Astrocyte (in vitro differentiated cells and primary cell): ENCODE measurements around the gene KIRREL3. TPM values are rescaled to one million over a fixed set of nuclear protein-coding genes. Genes with fewer than 3 reads are reported as not detected.
A peak's percentile ranks its signal among the peaks of the same experiment; 100 is the strongest.

Experiments
- DNase-seq: peaks from one replicate; pipeline ENCODE4 v3.0.0-alpha.2; 2010; ENCODE audit warnings: low read depth
- FAIRE-seq: peaks from 2 replicates; lab custom pipeline; 2011; peaks lifted over from hg19 to GRCh38; lab: Jason Lieb, UNC
- H2AFZ ChIP-seq: 2 replicates; pipeline ENCODE4 v1.6.0; 2012; ENCODE audit warnings: low read depth, low read length, inconsistent platforms
- H3K27ac ChIP-seq: 2 replicates; pipeline ENCODE4 v1.5.1; 2011; ENCODE audit warnings: low read depth, low read length, inconsistent platforms
- H3K27me3 ChIP-seq: 2 replicates; pipeline ENCODE4 v1.6.0; 2011; ENCODE audit warnings: low read length, inconsistent platforms; ENCODE audit not compliant: insufficient read depth
- H3K36me3 ChIP-seq: 2 replicates; pipeline ENCODE4 v1.5.1; 2011; ENCODE audit warnings: low read length, inconsistent platforms; ENCODE audit not compliant: insufficient read depth
- H3K4me1 ChIP-seq: 2 replicates; pipeline ENCODE4 v1.5.1; 2011; ENCODE audit warnings: low read length, inconsistent platforms; ENCODE audit not compliant: insufficient read depth
- H3K4me2 ChIP-seq: 2 replicates; pipeline ENCODE4 v1.6.0; 2012; ENCODE audit warnings: low read length, inconsistent platforms
- H3K4me3 ChIP-seq: 2 replicates; pipeline ENCODE4 v1.5.1; 2011; ENCODE audit warnings: low read depth, mild to moderate bottlenecking, low read length, inconsistent platforms; ENCODE audit not compliant: insufficient read depth
- H3K79me2 ChIP-seq: 2 replicates; pipeline ENCODE4 v1.6.0; 2012; ENCODE audit warnings: mild to moderate bottlenecking, low read length, inconsistent platforms; ENCODE audit not compliant: insufficient read depth
- H3K9ac ChIP-seq: 2 replicates; pipeline ENCODE4 v1.6.0; 2012; ENCODE audit warnings: mild to moderate bottlenecking, low read length, inconsistent platforms
- H3K9me3 ChIP-seq: 2 replicates; pipeline ENCODE4 v1.5.1; 2012; ENCODE audit warnings: low read depth, mild to moderate bottlenecking, low read length, inconsistent platforms; ENCODE audit not compliant: insufficient read depth
- H4K20me1 ChIP-seq: 2 replicates; pipeline ENCODE4 v1.6.0; 2012; ENCODE audit warnings: low read length, inconsistent platforms; ENCODE audit not compliant: insufficient read depth
- H3K27ac Mint-ChIP-seq: one replicate; pipeline ENCODE4 v1.8.0; 2021; ENCODE audit warnings: mild to moderate bottlenecking, mixed read lengths; ENCODE audit not compliant: unreplicated experiment
- H3K27me3 Mint-ChIP-seq: one replicate; pipeline ENCODE4 v1.8.0; 2021; ENCODE audit warnings: low read depth, mixed read lengths; ENCODE audit not compliant: unreplicated experiment
- H3K36me3 Mint-ChIP-seq: one replicate; pipeline ENCODE4 v1.8.0; 2021; ENCODE audit warnings: low read depth, mixed read lengths; ENCODE audit not compliant: unreplicated experiment
- H3K4me1 Mint-ChIP-seq: one replicate; pipeline ENCODE4 v1.8.0; 2021; ENCODE audit warnings: low read depth, mixed read lengths; ENCODE audit not compliant: unreplicated experiment
- H3K4me3 Mint-ChIP-seq: one replicate; pipeline ENCODE4 v1.8.0; 2021; ENCODE audit warnings: mild to moderate bottlenecking, moderate library complexity, mixed read lengths; ENCODE audit not compliant: unreplicated experiment
- H3K9me3 Mint-ChIP-seq: one replicate; pipeline ENCODE4 v1.8.0; 2021; ENCODE audit warnings: mild to moderate bottlenecking, mixed read lengths; ENCODE audit not compliant: unreplicated experiment
- EZH2 ChIP-seq: IDR thresholded peaks from 2 replicates; pipeline ENCODE4 v1.6.1; 2012; ENCODE audit warnings: mild to moderate bottlenecking, low read length, inconsistent platforms; ENCODE audit not compliant: insufficient read depth
- total RNA-seq: library from RNA; stranded (reverse); gene quantifications from 2 replicates; pipeline ENCODE4 v1.2.1, GENCODE V29; 2021
- TF ChIP-seq, protein P1 (sequence below): IDR thresholded peaks from 2 replicates; pipeline ENCODE4 v1.5.1; 2011; ENCODE audit warnings: low read depth, mild to moderate bottlenecking, inconsistent platforms, low read length, moderate library complexity; ENCODE audit not compliant: insufficient read depth

The KIRREL3 gene
- total RNA-seq, 1 donor from 2014 or later: 0.91 TPM

- H2AFZ ChIP-seq: no peak overlapping the region
- peak overlapping the region; percentile 24 for H3K9ac ChIP-seq
- no peaks in the 10 kb centered on the region for H3K36me3 ChIP-seq
- DNase-seq: peak; percentile 85
- H3K9me3 ChIP-seq: no peaks in the 10 kb centered on the region
- peak overlapping the region; percentile 48 for H3K4me2 ChIP-seq
- Mint-ChIP-seq H3K4me1 (peaks cover 28% of the 10 kb centered on the region), H3K27ac (peak overlapping the region; percentile 48), H3K9me3 (peaks cover 3% of the 10 kb centered on the region), H3K4me3 (no peak overlapping the region), H3K27me3 (no peaks in the 10 kb centered on the region), H3K36me3 (peaks cover 3% of the 10 kb centered on the region)
- H3K27ac ChIP-seq: peak overlapping the region; percentile 48
- no peaks in the 10 kb centered on the region for H3K4me1 ChIP-seq
- peak; percentile 74 for FAIRE-seq
- H3K4me3 ChIP-seq: no peak overlapping the region
- no peaks in the 10 kb centered on the region for H4K20me1 ChIP-seq
- no peaks in the 10 kb centered on the region for H3K27me3 ChIP-seq
- no peaks in the 10 kb centered on the region for H3K79me2 ChIP-seq
- TF ChIP-seq EZH2: no peak
- TF ChIP-seq, protein P1, sequence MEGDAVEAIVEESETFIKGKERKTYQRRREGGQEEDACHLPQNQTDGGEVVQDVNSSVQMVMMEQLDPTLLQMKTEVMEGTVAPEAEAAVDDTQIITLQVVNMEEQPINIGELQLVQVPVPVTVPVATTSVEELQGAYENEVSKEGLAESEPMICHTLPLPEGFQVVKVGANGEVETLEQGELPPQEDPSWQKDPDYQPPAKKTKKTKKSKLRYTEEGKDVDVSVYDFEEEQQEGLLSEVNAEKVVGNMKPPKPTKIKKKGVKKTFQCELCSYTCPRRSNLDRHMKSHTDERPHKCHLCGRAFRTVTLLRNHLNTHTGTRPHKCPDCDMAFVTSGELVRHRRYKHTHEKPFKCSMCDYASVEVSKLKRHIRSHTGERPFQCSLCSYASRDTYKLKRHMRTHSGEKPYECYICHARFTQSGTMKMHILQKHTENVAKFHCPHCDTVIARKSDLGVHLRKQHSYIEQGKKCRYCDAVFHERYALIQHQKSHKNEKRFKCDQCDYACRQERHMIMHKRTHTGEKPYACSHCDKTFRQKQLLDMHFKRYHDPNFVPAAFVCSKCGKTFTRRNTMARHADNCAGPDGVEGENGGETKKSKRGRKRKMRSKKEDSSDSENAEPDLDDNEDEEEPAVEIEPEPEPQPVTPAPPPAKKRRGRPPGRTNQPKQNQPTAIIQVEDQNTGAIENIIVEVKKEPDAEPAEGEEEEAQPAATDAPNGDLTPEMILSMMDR: no peak
These were observed 160.2 kb downstream of the KIRREL3 start for GRCh38 chr11:126840201-126840886.

GRCh38 chr11:126839496-126839895, 161.1 kb downstream of the KIRREL3 start:
- Histone ChIP-seq H3K9ac (no peak overlapping the region), H3K36me3 (no peaks in the 10 kb centered on the region), H4K20me1 (no peaks in the 10 kb centered on the region), H3K4me1 (peaks cover 8% of the 10 kb centered on the region), H3K4me2 (no peak overlapping the region), H3K4me3 (no peak overlapping the region), H2AFZ (no peak overlapping the region), H3K9me3 (no peaks in the 10 kb centered on the region), H3K27me3 (no peaks in the 10 kb centered on the region), H3K27ac (no peak overlapping the region), H3K79me2 (no peaks in the 10 kb centered on the region)
- Mint-ChIP-seq H3K27me3 (no peaks in the 10 kb centered on the region), H3K4me3 (no peak overlapping the region), H3K4me1 (peaks cover 36% of the 10 kb centered on the region), H3K9me3 (no peaks in the 10 kb centered on the region), H3K27ac (no peak overlapping the region), H3K36me3 (peaks cover 3% of the 10 kb centered on the region)
- FAIRE-seq: no peak
- DNase-seq: peak; percentile 20
- no peak for TF ChIP-seq EZH2
- TF ChIP-seq, protein P1: no peak

GRCh38 chr11:126838779-126839178, 161.8 kb downstream of the KIRREL3 start:
- Histone ChIP-seq H3K4me2 (no peak overlapping the region), H3K27ac (no peak overlapping the region), H4K20me1 (no peaks in the 10 kb centered on the region), H3K4me3 (no peak overlapping the region), H3K4me1 (peaks cover 15% of the 10 kb centered on the region), H3K36me3 (no peaks in the 10 kb centered on the region), H3K9ac (no peak overlapping the region), H2AFZ (no peak overlapping the region), H3K79me2 (no peaks in the 10 kb centered on the region), H3K27me3 (no peaks in the 10 kb centered on the region), H3K9me3 (no peaks in the 10 kb centered on the region)
- Mint-ChIP-seq H3K4me1 (peaks cover 43% of the 10 kb centered on the region), H3K4me3 (no peak overlapping the region), H3K27ac (peak overlapping the region; percentile 13), H3K9me3 (no peaks in the 10 kb centered on the region), H3K36me3 (peaks cover 3% of the 10 kb centered on the region), H3K27me3 (no peaks in the 10 kb centered on the region)
- DNase-seq (no peak), FAIRE-seq (no peak)
- TF ChIP-seq EZH2: no peak
- TF ChIP-seq, protein P1: no peak
